ENCODE data around the gene XIRP2.

- TF ChIP-seq, protein P1, sequence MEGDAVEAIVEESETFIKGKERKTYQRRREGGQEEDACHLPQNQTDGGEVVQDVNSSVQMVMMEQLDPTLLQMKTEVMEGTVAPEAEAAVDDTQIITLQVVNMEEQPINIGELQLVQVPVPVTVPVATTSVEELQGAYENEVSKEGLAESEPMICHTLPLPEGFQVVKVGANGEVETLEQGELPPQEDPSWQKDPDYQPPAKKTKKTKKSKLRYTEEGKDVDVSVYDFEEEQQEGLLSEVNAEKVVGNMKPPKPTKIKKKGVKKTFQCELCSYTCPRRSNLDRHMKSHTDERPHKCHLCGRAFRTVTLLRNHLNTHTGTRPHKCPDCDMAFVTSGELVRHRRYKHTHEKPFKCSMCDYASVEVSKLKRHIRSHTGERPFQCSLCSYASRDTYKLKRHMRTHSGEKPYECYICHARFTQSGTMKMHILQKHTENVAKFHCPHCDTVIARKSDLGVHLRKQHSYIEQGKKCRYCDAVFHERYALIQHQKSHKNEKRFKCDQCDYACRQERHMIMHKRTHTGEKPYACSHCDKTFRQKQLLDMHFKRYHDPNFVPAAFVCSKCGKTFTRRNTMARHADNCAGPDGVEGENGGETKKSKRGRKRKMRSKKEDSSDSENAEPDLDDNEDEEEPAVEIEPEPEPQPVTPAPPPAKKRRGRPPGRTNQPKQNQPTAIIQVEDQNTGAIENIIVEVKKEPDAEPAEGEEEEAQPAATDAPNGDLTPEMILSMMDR (IDR thresholded peaks at IDR 0.05), result no peak
- TF ChIP-seq POLR2A (IDR thresholded peaks at IDR 0.05), result no peak
Observed at GRCh38 chr2:167187978-167188967, 300.0 kb downstream of the XIRP2 start.
